ENCODE results near the gene OTOA.
"Not testable (repeated sequence)": the region's sequence is repeated elsewhere in the genome, so short reads cannot be mapped to it uniquely, and the experiment has no call there.

GRCh38 chr16:21635694-21636093, 28.1 kb upstream of the OTOA start:
- not testable (repeated sequence) for TF ChIP-seq POLR2A, CTCF (IDR thresholded peaks at IDR 0.05)
